Esophagus squamous epithelium (tissue), 5 donors: ENCODE data around the gene LIG3. TPM values are rescaled to one million over a fixed set of nuclear protein-coding genes. Genes with fewer than 3 reads are reported as not detected.

ENCODE experiments used
- DNase-seq: peaks from one replicate; lab custom pipeline; 2025; lab: John Stamatoyannopoulos, UW
- H3K27ac ChIP-seq, 4 donors: fragments of 200-600 bp; sonication (generic); one replicate each; pipeline ENCODE4 v1.5.1; 2016 to 2019; ENCODE audit warnings: mild to moderate bottlenecking in 1 of 4
- H3K27me3 ChIP-seq, 4 donors: fragments of 200-600 bp; sonication (generic); 1 replicate in 3 of 4; 2 replicates in 1 of 4; pipeline versions ENCODE4 v1.5.1 to v1.6.0; 2017 to 2021; ENCODE audit warnings: antibody characterized with exemption in 1 of 4
- H3K36me3 ChIP-seq, 3 donors: fragments of 200-600 bp; sonication (generic); one replicate each; pipeline ENCODE4 v1.5.1; 2016 to 2019
- H3K4me1 ChIP-seq, 3 donors: fragments of 200-600 bp; sonication (generic); one replicate each; pipeline ENCODE4 v1.5.1; 2017 to 2019
- H3K4me3 ChIP-seq, 4 donors: fragments of 200-600 bp; sonication (generic); 1 replicate in 3 of 4; 2 replicates in 1 of 4; pipeline ENCODE4 v1.5.1; 2016 to 2019; ENCODE audit warnings: mild to moderate bottlenecking in 2 of 4, moderate library complexity in 1 of 4
- H3K9me3 ChIP-seq, 3 donors: fragments of 200-600 bp; sonication (generic); one replicate each; pipeline ENCODE4 v1.5.1; 2016 to 2019
- POLR2A ChIP-seq, 4 donors: fragments of 450-650 bp; IDR thresholded peaks; one replicate each; pipeline ENCODE4 v1.6.1; 2017; ENCODE audit warnings: antibody characterized with exemption in 4 of 4, mild to moderate bottlenecking in 4 of 4, moderate library complexity in 3 of 4
- WGBS, 2 donors: methylation state at CpG; one replicate each; pipeline ENCODE4 v1.1.5; 2018; 5-methylcytosine and 5-hydroxymethylcytosine counted together
- intact Hi-C: fragments of 100-400 bp; cut with DNase I; formaldehyde crosslinking; loops from one replicate; pipeline ENCODE4 v1.15.0; 2022
- total RNA-seq, 4 donors: library from RNA; depleted of rRNA; stranded (reverse); fragments of >200 nt; gene quantifications; one replicate each; pipeline ENCODE4 v1.1.0, GENCODE V29; 2016
- TF ChIP-seq, protein P1 (sequence below), 6 experiments: fragments of 450-650 bp in 4 of 6; fragments of 200-600 bp in 2 of 6; sonication (generic) in 2 of 6; IDR thresholded peaks; one replicate each; pipeline ENCODE4 v1.5.1; 2016 to 2019; ENCODE audit warnings: antibody characterized with exemption in 6 of 6, mild to moderate bottlenecking in 4 of 6, moderate library complexity in 4 of 6
- donor health status: DM: yes; HTN: yes; CAD: no.

Gene LIG3
- total RNA-seq, 4 donors from 2014 or later: 18.9 to 32.6 (median 26.6) TPM

DNA sequence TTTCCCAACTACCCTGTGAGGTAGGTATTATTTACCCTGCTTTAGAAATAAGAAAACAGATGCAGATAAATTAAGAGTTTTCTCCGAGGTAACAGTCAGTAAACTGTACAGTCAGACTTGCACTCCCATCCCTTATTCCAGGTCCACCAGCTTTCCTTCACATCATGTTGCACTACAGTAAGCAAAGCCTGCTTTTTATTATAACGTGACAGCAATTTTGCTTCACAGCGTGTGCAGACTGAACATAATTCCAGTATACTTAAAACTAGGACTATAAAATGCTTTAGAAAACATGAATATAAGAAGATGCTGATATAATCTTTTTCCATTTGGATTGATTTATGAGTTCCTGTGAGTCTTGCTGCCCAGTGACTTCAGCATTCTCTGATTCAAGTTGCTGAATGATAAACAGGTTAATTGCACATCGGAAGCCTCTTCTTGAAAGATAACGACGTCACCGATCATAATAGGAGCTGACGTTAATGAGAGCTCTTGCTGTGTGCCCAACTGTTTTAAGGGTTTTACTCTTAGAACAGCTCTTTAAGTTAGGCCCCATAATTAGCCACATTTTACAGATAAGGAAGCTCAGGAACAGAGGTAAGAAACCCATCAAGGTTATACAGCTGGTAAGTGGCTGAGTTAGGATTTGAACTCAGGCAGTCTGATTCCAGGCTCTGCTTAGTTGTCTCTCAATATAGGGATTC, 1.4 kb downstream of the LIG3 start:
- Histone ChIP-seq H3K9me3 (no peaks in the 10 kb centered on the region), H3K27ac (peak overlapping the region; percentile 99 to 100 (median 100)), H3K4me1 (peaks cover 10 to 47% (median 11%) of the 10 kb centered on the region in 3 donors), H3K27me3 (no peaks in the 10 kb centered on the region), H3K36me3 (peaks cover 0 to 33% (median 0%) of the 10 kb centered on the region in 3 donors), H3K4me3 (peak overlapping the region; percentile 90 to 98 (median 96))
- intact Hi-C loops: loop anchor here (5.0 kb wide), 1 partner anchor 106 kb away; no protein-coding TSS in a partner anchor
- TF ChIP-seq POLR2A (IDR thresholded peaks at IDR 0.05): no peak
- TF ChIP-seq, protein P1, sequence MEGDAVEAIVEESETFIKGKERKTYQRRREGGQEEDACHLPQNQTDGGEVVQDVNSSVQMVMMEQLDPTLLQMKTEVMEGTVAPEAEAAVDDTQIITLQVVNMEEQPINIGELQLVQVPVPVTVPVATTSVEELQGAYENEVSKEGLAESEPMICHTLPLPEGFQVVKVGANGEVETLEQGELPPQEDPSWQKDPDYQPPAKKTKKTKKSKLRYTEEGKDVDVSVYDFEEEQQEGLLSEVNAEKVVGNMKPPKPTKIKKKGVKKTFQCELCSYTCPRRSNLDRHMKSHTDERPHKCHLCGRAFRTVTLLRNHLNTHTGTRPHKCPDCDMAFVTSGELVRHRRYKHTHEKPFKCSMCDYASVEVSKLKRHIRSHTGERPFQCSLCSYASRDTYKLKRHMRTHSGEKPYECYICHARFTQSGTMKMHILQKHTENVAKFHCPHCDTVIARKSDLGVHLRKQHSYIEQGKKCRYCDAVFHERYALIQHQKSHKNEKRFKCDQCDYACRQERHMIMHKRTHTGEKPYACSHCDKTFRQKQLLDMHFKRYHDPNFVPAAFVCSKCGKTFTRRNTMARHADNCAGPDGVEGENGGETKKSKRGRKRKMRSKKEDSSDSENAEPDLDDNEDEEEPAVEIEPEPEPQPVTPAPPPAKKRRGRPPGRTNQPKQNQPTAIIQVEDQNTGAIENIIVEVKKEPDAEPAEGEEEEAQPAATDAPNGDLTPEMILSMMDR (IDR thresholded peaks at IDR 0.05): no peak
- DNase-seq: no peak
- WGBS, 2 donors: 17 to 22% methylated on average over 8 of the region's 8 CpGs

DNA sequence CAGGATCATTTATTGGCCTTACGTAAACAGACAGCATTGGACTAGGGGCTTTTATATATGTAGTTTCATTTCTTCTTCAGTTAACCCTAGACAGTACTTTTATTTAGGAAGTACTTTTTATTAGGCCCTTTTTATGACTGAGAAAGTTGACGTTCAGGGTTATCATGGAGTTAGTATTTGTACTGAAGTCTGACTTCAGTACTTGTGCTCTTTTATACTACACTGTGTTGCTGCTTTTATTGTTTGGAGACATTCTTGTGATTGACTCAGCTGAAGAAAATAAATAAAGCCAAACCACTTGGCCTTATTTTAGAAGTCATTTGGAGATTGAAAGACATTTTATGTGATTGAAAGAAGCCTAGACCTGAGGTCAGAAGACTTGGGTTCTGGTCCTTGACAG, 6.9 kb downstream of the LIG3 start:
- Histone ChIP-seq H3K36me3 (peaks cover 12 to 87% (median 16%) of the 10 kb centered on the region in 3 donors), H3K27me3 (no peaks in the 10 kb centered on the region), H3K4me1 (peaks cover 0 to 24% (median 2%) of the 10 kb centered on the region in 3 donors), H3K9me3 (no peaks in the 10 kb centered on the region), H3K27ac (no peak overlapping the region), H3K4me3 (no peak overlapping the region)
- TF ChIP-seq, protein P1 (IDR thresholded peaks at IDR 0.05): no peak
- no peak for TF ChIP-seq POLR2A (IDR thresholded peaks at IDR 0.05)
- DNase-seq: no peak
- WGBS, 2 donors: 86 to 93% methylated on average over 2 of the region's 2 CpGs
- intact Hi-C loops: no loop called here

DNA sequence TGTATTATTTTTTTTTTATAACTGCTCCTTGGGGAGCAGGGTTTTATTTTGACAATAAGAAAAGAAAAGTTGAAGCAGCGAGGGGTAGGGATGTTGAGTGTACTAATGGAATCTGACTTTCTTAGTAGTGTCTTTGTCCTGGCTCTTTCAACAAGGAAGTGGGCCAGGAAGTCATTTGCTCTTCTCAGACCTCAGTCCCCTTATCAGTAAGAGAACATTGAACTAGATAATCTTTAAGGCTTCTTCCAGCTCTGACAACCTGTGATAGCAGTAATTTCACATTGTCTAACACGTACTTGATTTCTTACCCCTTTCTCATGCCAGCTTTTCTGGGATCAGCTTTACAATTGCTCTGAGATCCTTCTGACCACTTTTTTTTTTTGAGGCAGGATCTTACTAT, 8.3 kb downstream of the LIG3 start:
- H3K9me3 ChIP-seq: no peaks in the 10 kb centered on the region
- no peaks in the 10 kb centered on the region for H3K27me3 ChIP-seq
- no peak overlapping the region for H3K4me3 ChIP-seq
- H3K36me3 ChIP-seq: peaks cover 16 to 94% (median 21%) of the 10 kb centered on the region in 3 donors
- DNase-seq: no peak
- intact Hi-C loops: no loop called here
- whole genome bisulfite sequencing, 2 donors: 74 to 86% methylated on average over 2 of the region's 2 CpGs
- TF ChIP-seq POLR2A (IDR thresholded peaks at IDR 0.05): no peak
- TF ChIP-seq, protein P1 (IDR thresholded peaks at IDR 0.05): no peak
- H3K4me1 ChIP-seq: peaks cover 0 to 11% (median 0%) of the 10 kb centered on the region in 3 donors
- no peak overlapping the region for H3K27ac ChIP-seq

DNA sequence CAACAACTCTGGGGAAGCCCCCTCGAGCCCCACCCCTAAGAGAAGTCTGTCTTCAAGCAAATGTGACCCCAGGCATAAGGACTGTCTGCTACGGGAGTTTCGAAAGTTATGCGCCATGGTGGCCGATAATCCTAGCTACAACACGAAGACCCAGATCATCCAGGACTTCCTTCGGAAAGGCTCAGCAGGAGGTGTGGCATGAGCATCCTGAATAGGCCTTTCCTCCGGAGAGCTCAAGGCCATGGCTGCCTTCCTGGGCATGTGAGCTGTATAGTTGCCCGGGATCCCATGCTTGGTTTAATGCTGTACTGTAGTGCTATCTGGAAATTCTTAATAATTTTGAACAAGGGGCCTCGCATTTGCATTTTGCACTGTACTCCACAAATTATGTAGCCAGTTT, 9.2 kb downstream of the LIG3 start:
- Histone ChIP-seq H3K27me3 (no peaks in the 10 kb centered on the region), H3K27ac (no peak overlapping the region), H3K4me1 (peaks cover 0 to 4% (median 0%) of the 10 kb centered on the region in 3 donors), H3K4me3 (no peak overlapping the region), H3K9me3 (no peaks in the 10 kb centered on the region), H3K36me3 (peaks cover 16 to 94% (median 27%) of the 10 kb centered on the region in 3 donors)
- intact Hi-C loops: no loop called here
- 86 to 89% methylated on average over 7 to 8 of the region's 10 CpGs for WGBS, 2 donors
- DNase-seq: no peak
- TF ChIP-seq, protein P1 (IDR thresholded peaks at IDR 0.05): no peak
- TF ChIP-seq POLR2A (IDR thresholded peaks at IDR 0.05): no peak

DNA sequence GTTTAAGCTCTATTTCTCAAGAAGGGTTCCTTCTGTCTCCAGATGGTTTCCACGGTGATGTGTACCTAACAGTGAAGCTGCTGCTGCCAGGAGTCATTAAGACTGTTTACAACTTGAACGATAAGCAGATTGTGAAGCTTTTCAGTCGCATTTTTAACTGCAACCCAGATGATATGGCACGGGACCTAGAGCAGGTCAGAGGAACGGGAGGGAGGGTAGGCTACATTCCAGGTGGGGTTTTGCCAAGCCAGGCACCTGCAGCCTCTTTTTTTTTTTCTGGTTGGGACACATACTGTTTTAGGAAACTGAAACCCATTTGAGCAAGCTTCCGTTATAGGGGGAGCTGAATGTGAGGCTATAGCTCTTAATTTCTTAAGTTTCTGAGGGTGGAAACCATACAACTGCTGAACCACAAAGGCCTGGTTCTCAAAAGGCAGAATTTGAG, 10.6 kb downstream of the LIG3 start:
- peak overlapping the region in 1 of 4 donors; percentile 23 for H3K27ac ChIP-seq
- DNase-seq: no peak
- WGBS, 2 donors: 51 to 61% methylated on average over 6 of the region's 6 CpGs
- no peaks in the 10 kb centered on the region for H3K9me3 ChIP-seq
- no peaks in the 10 kb centered on the region for H3K4me1 ChIP-seq
- intact Hi-C loops: no loop called here
- H3K27me3 ChIP-seq: no peaks in the 10 kb centered on the region
- TF ChIP-seq, protein P1 (IDR thresholded peaks at IDR 0.05): no peak
- TF ChIP-seq POLR2A (IDR thresholded peaks at IDR 0.05): no peak
- H3K36me3 ChIP-seq: peaks cover 16 to 99% (median 28%) of the 10 kb centered on the region in 3 donors
- no peak overlapping the region for H3K4me3 ChIP-seq
